Measurements from ENCODE around the gene ACSBG1.

DNA sequence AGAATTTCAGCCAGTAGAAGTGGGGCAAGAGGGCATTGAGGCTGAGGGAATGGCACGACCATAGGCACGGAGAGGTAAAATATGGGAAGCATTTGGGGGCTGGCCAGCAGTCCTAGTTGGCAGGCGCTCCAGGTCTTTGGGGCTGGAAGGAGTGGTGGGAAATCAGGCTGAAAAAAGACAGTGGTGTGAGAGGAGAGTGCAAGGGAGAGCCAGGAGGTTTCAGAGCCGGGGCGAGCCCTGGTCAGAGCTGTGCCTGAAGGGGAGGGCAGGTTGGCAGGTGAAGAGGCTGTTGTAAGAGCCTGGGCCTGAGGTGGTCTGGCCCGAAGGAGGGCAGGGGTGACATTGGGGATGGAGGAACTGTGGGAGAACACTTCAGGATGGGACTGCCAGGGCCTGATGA lies 86.8 kb downstream of the ACSBG1 start:
- TF ChIP-seq EZH2 (IDR thresholded peaks at IDR 0.05; ENCODE audit: insufficient read depth, poor library complexity, severe bottlenecking) = no peak
- TF ChIP-seq EZH2phosphoT487 (IDR thresholded peaks at IDR 0.05; ENCODE audit: insufficient read depth, low read depth) = no peak

Data from GM23248 (cell line).